SKM-1 (cell line): Measurements from ENCODE around the gene GMPR2.

Source experiments
- DNase-seq: peaks from one replicate; lab custom pipeline; 2025; ENCODE audit not compliant: unreplicated experiment; lab: John Stamatoyannopoulos, UW

Gene GMPR2

DNA sequence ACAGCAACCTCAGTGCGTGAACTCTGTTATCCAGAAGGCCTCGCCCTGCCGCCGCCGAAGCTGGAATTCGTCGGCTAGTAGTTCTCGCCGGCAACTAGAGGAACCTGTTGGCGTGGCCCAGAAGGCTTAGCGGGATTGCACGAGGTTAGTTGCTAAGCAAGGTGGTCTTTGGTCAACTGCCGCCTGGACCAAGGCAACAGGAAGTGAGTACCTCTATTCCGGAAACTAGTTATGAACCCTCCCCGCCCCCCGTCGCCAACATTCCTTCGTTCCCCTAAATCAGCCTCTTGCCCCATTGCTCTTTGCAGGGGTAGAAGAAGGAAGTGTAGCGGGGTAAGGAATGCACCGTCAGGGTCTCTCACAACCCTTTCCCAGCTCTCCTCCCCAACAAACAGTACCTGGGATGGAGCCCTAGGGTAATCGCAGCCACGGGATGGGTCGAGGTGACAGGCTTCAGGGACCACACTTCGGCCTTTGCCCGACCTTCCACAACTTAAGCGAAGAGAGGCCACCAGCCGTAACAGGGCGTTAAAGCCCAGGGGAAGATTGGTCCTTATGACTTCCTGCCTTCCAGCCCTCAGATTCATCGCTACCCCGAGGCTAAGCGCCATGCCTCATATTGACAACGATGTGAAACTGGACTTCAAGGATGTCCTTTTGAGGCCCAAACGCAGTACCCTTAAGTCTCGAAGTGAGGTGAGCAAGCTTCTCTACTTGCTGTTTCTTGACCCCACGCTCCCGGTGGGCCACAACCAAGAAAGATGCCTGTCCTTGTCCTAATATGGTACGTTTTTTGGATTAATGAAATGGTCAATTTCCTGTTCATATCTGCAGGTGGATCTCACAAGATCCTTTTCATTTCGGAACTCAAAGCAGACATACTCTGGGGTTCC, at the start of gene GMPR2:
TSS of gene GMPR2 (plus strand) at position 285 of the 893 bp plus-strand sequence. CDS start at position 610, 325 bp downstream.
- DNase-seq = no peak

DNA sequence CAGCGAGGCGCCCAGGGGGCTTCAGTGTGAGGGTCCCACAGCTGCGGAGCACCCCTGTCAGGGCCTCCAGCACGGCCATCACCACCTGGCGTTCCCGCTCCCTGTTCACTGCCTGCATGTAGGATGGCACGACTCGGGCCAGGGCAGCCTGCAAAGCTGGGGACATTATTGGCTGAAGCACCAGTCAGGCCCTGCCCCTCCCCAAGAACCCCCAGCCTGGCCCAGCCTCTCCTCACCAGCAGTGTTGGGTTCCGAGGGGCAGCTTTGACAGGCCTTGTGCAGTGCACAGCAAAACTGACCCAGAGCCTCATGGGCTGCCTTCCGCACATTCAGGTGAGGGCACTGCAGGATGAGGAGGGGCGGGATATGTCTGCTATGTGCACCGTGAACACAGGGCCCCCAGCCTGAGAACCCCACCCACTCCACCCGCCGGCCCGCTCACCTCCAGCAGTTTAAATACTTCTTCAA, 49.7 kb upstream of the GMPR2 start:
- no peak for DNase-seq

DNA sequence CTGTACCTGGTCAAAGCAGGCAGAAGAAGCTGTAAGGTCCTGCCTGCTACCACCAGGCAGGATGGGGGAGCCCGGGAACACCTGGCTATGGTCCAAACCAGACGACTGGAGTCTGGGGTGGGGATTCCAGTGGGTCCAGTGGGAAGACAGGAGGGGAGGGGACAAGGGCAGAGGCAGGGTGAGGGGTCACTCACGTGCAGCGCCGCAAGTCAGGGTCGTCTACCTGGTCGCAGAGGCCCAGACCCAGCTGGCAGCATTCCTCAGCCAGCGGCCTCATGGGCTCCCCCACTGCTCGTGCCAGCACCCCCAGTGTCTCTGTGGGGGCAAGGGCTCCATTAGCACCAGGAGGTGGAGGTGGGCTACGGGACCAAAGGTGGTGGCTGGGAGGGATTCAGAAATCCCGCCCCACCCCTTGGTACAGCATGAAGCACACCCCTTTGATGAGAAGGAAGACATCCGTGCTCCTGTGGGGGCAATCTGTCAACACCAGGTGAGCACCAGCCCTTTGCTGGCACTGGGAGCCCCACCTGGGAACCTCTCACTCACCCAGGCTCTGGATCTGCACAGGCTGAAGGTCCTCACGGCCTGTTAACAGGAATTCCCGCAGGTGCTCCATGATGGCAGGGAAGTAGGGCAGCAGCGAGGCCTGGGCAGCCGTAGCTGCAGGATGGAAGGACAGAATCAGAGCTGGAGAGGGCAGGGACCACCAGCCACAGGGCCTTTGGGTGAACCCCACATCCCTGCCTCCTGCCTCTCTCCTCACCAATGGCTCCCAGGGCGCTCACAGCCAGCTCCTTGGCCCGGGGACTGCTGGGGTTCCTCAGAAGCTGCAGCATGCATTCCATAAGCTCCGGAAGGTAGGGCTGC, 48.4 kb upstream of the GMPR2 start:
- no peak for DNase-seq

DNA sequence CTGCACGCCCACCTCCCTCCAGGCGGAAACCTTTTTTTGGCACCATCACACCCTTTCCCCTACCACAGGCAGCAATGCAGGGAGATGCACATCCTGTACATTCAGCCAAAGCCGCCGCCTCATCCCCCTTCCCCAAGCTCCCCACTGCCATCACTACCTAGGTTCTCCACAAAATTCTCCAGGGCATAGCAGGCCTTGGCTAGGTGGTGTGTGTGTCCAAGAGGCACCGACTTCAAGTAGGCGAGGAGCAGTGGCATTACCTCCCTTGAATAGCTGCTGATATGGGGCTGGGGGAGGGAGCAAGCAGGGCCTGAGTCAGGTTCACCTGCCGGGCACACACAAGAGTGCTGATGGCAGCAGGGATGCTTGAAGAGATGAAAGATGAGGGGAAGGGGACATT, 47.7 kb upstream of the GMPR2 start:
- DNase-seq = no peak

DNA sequence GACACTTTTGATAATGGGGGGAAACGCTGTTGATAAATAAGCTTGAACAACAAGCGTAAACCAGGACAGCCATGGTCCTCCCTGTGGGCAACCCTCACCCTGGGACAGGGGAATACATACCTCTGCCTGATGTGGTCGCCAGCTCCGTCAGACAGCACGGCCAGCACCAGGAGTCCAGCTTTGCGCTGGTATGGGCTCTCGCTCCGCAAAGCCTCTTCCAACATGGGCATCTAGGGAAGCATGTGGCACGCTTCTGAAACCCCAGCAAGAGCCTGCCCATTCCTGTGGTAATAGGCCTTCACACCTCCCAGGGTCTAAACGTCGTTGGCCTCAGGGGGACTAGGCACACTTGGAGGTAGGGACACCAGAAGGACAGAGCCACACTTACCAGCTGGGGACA, 47.0 kb upstream of the GMPR2 start:
- DNase-seq = no peak

DNA sequence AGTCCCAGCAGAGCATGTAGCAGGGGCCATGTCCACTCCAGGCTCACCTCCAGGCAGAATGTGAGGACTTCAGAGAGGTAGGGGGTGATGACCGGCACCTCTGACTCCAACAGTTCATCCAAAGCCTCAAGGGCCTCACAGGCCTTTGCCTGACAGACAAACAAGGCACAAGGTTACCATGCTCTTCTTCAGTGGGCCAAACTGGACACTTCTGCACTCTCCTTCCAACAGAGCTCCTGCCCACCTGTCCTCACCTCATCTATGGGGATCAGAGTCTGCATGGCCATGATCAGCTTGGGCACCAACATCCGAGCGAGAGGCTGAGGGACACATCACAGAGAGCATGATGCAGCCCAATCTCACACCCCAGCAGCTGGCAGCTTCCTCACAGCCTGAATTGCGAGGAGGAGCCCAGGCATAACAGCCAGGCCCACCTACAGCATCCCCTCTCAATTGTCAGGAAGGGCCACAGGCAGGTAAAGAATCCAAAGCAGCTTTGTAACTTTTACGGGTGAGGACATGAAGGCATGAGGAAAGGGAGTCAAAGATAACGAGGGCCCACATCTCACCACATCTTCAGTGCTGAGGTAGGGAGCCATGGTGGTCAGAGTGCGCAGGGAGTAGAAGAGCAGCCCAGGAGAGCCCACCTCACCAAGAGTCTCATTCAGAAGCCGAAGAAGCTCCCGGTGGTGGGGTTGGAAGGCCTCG, 45.7 kb upstream of the GMPR2 start:
- DNase-seq = no peak

DNA sequence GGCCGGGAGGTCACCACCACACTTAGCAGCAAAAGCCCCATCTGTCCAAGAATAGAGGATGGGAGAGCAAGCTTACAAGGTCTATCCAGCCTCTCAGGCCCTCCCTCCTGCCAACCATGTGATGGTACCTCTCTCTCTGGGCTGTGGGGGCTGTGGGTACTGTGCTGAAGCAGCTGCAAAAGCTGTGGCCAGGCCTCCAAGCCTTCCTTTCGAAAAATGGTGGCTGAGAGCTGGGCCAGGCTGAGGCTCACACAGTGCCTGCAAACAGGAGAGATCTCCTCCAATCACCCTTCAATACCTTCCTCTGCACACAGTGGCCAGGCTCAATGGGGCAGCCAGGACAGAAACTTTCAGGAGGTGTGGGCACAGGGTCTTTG, 45.2 kb upstream of the GMPR2 start:
- DNase-seq = no peak

DNA sequence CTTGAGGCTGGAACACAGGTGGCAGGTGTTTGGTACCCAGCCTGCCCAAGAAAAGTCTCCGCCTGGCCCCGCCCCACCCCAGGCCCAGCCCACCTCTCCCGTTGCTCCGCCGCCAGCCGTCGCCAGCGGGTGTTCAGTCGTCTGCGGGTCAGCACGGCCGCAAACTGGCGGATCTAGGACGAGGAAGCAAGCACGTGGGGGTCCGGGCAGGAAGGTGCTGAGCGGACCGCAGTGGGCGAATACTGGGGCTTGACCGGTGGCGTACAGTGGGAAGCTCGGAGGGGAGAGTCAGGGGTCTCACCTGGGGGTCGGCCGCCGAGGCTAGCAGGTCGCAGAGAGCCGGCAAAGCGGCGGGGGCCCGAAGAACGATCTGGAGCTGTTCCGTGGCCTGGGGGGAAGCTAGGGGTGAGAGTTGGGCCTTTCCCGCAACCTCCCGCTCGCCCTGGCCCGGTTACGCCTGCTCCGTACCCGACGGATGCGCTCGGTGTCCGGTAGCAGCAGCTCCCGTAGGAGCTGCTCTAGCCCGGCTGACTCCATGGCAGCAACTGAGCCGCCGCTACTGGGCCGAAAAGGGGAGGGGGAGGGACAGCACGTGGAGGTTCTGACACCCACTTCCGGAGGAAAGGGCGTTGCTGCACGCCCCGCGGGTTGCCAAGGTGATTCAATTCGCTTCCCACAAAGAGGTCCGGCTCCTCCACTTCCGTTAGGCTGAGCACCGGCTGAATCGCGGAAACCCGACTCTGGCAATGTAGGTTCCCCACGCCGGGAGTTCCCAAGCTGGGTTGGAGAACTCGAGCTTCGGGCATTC, 44.3 kb upstream of the GMPR2 start, which contains the start of gene IPO4:
TSS of gene IPO4 (minus strand) at position 566 of the 808 bp plus-strand sequence. CDS start at position 537, 29 bp downstream.
- DNase-seq = peak; percentile 67

DNA sequence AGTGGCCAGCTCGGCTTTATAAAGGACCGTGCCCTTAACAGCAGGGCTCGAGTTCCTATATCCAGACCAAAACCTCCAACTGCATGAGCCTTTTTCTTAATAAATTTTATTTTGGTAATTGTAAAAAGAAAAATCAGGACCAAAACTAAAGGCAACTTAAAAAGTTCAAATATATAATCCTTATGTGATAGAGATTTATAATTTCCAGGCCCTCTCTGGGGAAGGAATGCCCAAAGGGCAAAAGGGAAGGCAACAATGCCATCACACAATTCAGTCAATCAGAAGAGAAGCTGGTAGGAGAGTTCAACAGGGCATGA, 43.7 kb upstream of the GMPR2 start:
- DNase-seq = no peak

DNA sequence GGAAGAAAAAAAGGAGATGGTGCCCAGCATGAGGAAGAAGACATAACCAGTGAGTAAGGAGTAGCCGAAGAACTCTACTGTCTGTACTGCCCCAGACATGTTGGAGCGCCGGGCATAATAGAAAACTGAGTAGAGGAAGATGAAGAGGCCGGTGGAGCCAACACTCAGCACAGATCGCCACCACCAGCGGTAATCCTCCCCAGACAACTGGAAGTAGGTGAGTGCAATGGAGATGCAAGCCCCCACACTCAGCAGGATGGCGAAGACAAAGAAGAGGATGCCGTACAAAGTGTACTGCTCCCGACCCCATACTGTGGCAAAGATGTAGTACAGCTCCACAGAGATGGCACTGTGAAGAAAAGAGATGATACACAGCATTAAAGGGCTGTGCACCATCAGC, 43.3 kb upstream of the GMPR2 start:
- no peak for DNase-seq

DNA sequence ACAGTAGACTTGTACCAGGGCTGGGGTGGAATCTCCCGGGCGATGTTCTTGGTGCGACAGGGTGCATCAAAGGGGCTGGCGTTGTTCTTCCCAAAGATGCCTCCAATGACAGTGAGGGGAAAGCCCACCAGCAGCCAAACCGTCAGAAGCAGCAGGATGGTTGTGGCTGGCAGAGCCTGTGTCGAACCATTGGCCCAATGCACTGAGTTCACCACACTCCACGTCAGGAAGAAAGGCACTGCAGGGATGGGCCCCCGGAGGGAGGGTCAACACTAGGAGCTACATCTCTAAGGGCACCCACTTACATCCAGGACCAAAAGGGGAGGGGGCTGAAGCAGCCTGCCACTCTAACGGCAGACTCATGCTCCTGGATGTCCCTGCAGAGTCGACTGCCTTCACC, 42.3 kb upstream of the GMPR2 start:
- DNase-seq = no peak

DNA sequence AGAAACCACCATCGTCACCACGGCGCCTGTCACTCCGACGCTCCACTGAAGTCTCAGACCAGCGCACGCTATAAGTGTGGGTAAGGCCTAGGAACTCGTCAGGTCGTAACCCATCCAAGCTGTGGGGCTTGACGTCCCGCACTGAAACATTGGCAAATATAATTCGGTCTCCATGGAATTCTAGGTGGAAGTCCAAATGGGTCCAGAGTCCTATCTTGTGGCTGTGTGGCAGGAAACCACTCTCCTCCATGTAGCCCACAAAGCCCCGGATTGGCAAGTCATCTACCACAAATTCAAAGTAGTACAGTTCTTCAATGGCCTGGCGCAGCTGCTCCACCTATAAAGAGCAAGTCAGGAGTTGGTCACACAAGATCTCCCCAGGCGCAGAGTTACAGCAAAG, 39.8 kb upstream of the GMPR2 start:
- DNase-seq = no peak

DNA sequence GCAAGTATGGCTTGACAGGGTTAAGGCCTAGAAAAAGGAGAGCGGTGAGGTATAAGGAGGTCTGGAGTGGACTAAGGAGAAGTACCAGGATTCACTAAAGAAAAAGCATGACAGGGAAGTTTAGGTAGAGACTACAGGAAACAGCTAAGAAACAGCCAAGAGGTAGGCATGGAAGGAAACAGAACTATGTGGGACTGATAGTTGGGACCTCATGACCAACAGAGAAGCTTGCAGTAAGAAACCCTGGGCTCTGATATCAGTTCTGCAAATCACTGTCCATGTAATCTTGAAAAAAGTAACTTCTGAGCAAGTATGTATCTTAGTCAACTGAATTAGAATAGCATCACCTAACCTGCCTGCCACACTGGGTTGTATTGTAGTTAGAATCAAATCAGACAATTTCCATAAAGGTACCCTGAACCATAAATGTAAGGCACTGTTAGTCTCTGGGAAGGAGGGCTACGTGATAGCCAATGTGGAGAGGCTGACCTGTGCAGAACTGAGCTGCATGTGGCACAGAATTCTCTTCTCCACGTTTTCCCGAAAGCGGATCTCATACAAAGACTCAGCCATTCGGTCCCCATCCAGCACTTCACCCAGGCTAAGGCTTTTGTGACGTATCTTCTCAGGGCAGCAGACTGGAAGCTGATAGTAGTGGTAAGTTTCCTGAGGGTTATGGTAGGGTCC, 38.4 kb upstream of the GMPR2 start:
- DNase-seq = no peak

DNA sequence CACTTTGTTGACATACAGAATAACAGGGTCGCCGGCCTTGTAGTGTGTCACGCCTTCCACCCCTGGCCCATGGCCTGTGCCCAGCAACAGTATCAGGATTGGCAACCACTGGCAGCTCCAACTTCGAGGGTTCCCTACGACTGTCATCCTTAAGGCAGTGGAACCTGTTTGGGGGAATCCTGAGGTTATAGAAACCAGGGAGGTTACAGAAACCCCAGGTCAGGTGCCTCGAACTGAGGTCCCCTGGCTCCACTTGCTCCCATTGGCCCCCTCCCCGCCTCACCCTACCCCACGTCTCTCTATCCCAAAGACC, 37.9 kb upstream of the GMPR2 start:
- DNase-seq = no peak

DNA sequence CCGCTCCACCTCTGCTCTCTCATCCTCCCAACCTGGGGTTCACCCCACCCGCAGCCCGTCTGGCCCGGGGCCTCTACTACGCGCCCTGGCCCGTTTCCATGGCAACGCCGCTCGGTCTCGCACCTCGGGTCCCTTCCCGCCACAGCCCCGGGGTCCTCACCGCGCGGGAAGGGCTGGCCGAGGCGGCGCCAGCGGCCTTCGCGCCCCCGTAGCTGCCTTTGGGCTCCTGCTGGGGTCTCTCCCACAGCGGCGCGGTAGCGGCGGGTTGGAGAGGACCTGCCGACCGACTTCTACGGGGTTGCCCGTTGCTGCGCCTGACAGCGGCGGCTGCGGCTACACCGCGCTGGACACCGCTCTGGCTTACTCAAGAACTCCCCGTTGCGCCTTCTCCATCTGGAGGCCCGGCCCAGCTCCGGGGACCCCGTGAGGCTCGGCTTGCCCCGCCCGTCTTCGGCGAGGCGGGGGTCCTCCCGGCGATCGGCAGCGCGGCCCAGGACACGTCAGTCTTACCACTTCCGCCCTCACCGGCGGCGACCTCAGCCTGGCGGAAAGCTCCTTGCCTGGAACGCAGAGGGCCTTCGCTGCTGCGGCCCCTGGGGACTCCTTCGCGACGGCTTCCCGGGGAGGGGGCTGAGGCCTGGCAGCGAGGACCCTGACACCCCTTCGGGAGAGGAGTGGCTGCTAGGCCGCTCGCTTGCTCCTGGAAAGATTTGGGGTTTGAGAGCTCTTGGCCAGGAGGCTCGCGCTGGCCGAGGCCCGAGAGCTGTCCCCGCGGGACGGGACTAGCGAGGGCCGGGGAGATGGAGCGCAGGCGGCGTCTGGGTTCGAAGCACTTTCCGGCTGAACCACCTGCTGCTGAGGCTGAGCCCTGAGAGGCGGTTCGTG, 37.3 kb upstream of the GMPR2 start, which contains the start of gene TM9SF1:
TSS of gene TM9SF1 (minus strand) at position 256 of the 885 bp plus-strand sequence. CDS start 422 bp downstream, outside the sequence.
- peak; percentile 1 for DNase-seq

DNA sequence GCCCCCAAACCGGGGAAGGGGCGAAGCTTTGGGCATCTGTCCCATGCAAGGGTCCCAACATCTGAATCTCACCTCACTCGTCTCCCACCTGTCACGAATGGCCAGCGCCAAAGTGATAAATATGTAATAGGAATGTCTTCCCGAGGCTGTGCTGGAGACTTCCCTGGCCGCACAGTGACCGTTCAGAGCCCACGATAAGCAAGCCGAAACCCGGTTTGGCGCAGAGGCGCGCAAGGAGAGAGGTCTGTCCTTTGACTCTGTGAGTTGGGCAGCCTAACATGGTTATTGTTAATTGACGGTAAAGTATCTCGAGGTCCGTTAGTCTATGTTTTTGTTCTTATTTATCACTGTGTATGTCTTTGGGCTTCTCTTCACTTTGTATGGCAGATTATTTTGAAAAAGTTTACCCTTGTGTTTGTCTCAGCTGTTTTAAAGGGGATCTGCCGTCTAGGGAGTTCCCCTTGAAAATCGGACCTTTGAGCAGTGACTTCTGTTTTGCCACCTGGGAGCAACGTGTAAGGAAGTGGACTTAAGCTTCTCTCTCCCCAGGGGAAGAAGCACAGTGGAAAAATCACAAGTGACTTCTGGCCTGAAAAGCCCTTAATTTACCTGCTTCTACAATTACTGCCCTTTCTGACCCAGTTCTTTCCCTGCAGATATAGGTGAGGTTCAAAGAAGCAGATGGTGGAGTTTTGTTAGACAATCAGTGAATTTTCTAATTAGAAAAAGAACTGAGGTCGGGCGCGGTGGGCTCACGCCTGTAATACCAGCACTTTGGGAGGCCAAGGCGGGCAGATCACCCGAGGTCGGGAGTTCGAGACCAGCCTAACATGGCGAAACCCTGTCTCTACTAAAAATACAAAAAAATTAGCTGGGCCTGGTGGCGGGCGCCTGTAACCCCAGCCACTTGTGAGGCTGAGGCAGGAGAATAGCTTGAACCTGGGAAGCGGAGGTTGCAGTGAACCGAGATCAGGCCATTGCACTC, 36.4 kb upstream of the GMPR2 start:
- no peak for DNase-seq

DNA sequence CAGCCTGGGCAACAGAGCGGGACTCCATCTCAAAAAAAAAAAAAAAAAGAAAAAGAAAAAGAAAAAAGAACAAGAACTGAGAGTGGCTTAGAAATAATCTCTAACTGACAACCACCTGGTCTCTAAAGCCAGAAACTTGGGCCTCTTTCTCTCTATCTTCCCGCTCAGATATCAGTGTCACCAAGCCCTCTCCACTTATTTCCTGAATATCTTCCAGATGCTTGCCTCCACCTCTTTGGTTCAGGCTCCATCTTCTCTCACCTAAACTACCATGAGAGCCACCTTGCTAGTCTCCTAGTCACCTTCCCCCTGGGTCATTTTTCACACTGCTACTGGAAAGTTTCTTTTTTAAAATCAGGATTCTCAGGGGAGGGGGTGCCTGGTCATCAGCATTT, 35.7 kb upstream of the GMPR2 start:
- DNase-seq = no peak
